Activated CD8-positive, alpha-beta T cell treated with anti-CD3 and anti-CD28 coated beads for 36 hours (primary cell): Measurements from ENCODE around the gene TBL1Y. TPM values are rescaled to one million over a fixed set of nuclear protein-coding genes. Genes with fewer than 3 reads are reported as not detected.

Experiments
- total RNA-seq, 2 experiments: library from RNA; stranded (reverse); gene quantifications; one replicate each; pipeline ENCODE4 v1.2.3, GENCODE V29; 2021

The TBL1Y gene
- total RNA-seq, 2 experiments from 2014 or later = 0.11 TPM; not detected in 1

Other genes with a start within 250 kb of the TBL1Y start
- not detected for gene AMELY, start 1.1 kb downstream of the TBL1Y start, total RNA-seq